CD8-positive, alpha-beta memory T cell (primary cell): ENCODE data around the gene PPFIA2. TPM values are rescaled to one million over a fixed set of nuclear protein-coding genes. Genes with fewer than 3 reads are reported as not detected.

Experiments
- CTCF ChIA-PET: fragments of 350-600 bp; sonication (Branson Sonifier 250); formaldehyde crosslinking; loops from one replicate; lab custom pipeline; 2021; ENCODE audit warnings: antibody characterized with exemption; lab: Charles Lee
- POLR2A ChIA-PET: fragments of 350-600 bp; sonication (Branson Sonifier 250); formaldehyde crosslinking; loops from one replicate; lab custom pipeline; 2021; ENCODE audit warnings: antibody characterized with exemption; lab: Charles Lee
- DNase-seq, 5 donors: peaks; one replicate each; pipeline versions ENCODE4 v3.0.0 to v3.0.0-alpha.2; 2020 to 2022; ENCODE audit warnings: mixed read lengths in 1 of 5
- H3K27ac ChIP-seq: one replicate; pipeline ENCODE4 v1.7.0; 2013; ENCODE audit warnings: low read depth, mild to moderate bottlenecking, low read length, moderate library complexity
- H3K27me3 ChIP-seq: 2 replicates; pipeline ENCODE4 v1.7.0; 2013; ENCODE audit warnings: low read length, mild to moderate bottlenecking; ENCODE audit not compliant: insufficient read depth, poor library complexity, severe bottlenecking
- H3K36me3 ChIP-seq: 2 replicates; pipeline ENCODE4 v1.7.0; 2013; ENCODE audit warnings: mild to moderate bottlenecking, low read length, moderate library complexity; ENCODE audit not compliant: insufficient read depth
- H3K4me1 ChIP-seq: 2 replicates; pipeline ENCODE4 v1.7.0; 2013; ENCODE audit warnings: mild to moderate bottlenecking, low read length, moderate library complexity; ENCODE audit not compliant: insufficient read depth
- H3K4me3 ChIP-seq: 2 replicates; pipeline ENCODE4 v1.7.0; 2013; ENCODE audit warnings: mild to moderate bottlenecking, low read length
- H3K9me3 ChIP-seq: 2 replicates; pipeline ENCODE4 v1.7.0; 2013; ENCODE audit warnings: mild to moderate bottlenecking, low read length
- H3K27ac Mint-ChIP-seq, 8 donors: one replicate each; pipeline ENCODE4 v1.8.0; 2020 to 2021; ENCODE audit warnings: mixed read lengths in 8 of 8, mild to moderate bottlenecking in 6 of 8, inconsistent platforms in 3 of 8, moderate library complexity in 3 of 8
- H3K27me3 Mint-ChIP-seq, 2 donors: one replicate each; pipeline ENCODE4 v1.8.0; 2020 to 2021; ENCODE audit warnings: mixed read lengths in 2 of 2, mild to moderate bottlenecking in 1 of 2, moderate library complexity in 1 of 2
- H3K36me3 Mint-ChIP-seq, 3 donors: one replicate each; pipeline ENCODE4 v1.8.0; 2020 to 2021; ENCODE audit warnings: mixed read lengths in 3 of 3, inconsistent platforms in 1 of 3, mild to moderate bottlenecking in 1 of 3
- H3K4me1 Mint-ChIP-seq, 3 donors: one replicate each; pipeline ENCODE4 v1.8.0; 2020 to 2021; ENCODE audit warnings: mixed read lengths in 3 of 3, inconsistent platforms in 1 of 3, mild to moderate bottlenecking in 1 of 3
- H3K4me3 Mint-ChIP-seq, 7 donors: one replicate each; pipeline ENCODE4 v1.8.0; 2020 to 2021; ENCODE audit warnings: mixed read lengths in 7 of 7, mild to moderate bottlenecking in 6 of 7, moderate library complexity in 4 of 7, inconsistent platforms in 2 of 7
- H3K9me3 Mint-ChIP-seq, 5 donors: one replicate each; pipeline ENCODE4 v1.8.0; 2020 to 2022; ENCODE audit warnings: mixed read lengths in 5 of 5, mild to moderate bottlenecking in 3 of 5, moderate library complexity in 2 of 5, inconsistent platforms in 1 of 5
- polyA plus RNA-seq: library from polyadenylated mRNA; unstranded; fragments of 300-500 nt; fragmentation: Illumina TruSeq; gene quantifications from one replicate; pipeline ENCODE4 v1.2.3, GENCODE V29; 2021
- total RNA-seq, 2 experiments: library from RNA; stranded (reverse); gene quantifications; one replicate each; pipeline ENCODE4 v1.2.3, GENCODE V29; 2021

The PPFIA2 gene
- total and polyA plus RNA-seq, 3 experiments from 2014 or later = not detected

GRCh38 chr12:81450920-81451739 lies 308.0 kb downstream of the PPFIA2 start:
- H3K4me1 Mint-ChIP-seq = no peaks in the 10 kb centered on the region
- H3K4me3 ChIP-seq = no peak overlapping the region
- H3K36me3 Mint-ChIP-seq = no peaks in the 10 kb centered on the region
- H3K27me3 Mint-ChIP-seq = no peaks in the 10 kb centered on the region
- H3K4me1 ChIP-seq = no peaks in the 10 kb centered on the region
- no peak for DNase-seq
- no peaks in the 10 kb centered on the region for H3K27me3 ChIP-seq
- H3K27ac Mint-ChIP-seq = no peak overlapping the region
- H3K27ac ChIP-seq = no peak overlapping the region
- ChIA-PET POLR2A (no interaction called here), CTCF (no interaction called here)
- no peak overlapping the region for H3K4me3 Mint-ChIP-seq
- H3K36me3 ChIP-seq = no peaks in the 10 kb centered on the region
- H3K9me3 ChIP-seq = no peaks in the 10 kb centered on the region
- H3K9me3 Mint-ChIP-seq = peaks cover 0 to 7% (median 0%) of the 10 kb centered on the region in 5 donors

GRCh38 chr12:81441629-81442028 lies 317.5 kb downstream of the PPFIA2 start:
- ChIA-PET POLR2A (no interaction called here), CTCF (no interaction called here)
- Histone ChIP-seq H3K9me3 (no peaks in the 10 kb centered on the region), H3K36me3 (no peaks in the 10 kb centered on the region), H3K27me3 (no peaks in the 10 kb centered on the region), H3K4me3 (no peak overlapping the region), H3K27ac (no peak overlapping the region), H3K4me1 (no peaks in the 10 kb centered on the region)
- Mint-ChIP-seq H3K27me3 (no peaks in the 10 kb centered on the region), H3K27ac (no peak overlapping the region), H3K9me3 (peaks cover 0 to 3% (median 0%) of the 10 kb centered on the region in 5 donors), H3K36me3 (no peaks in the 10 kb centered on the region), H3K4me1 (no peaks in the 10 kb centered on the region), H3K4me3 (no peak overlapping the region)
- no peak for DNase-seq

- H3K27me3 ChIP-seq = no peaks in the 10 kb centered on the region
- Mint-ChIP-seq H3K27me3 (no peaks in the 10 kb centered on the region), H3K9me3 (peaks cover 0 to 14% (median 0%) of the 10 kb centered on the region in 5 donors), H3K36me3 (no peaks in the 10 kb centered on the region), H3K27ac (no peak overlapping the region), H3K4me1 (no peaks in the 10 kb centered on the region), H3K4me3 (no peak overlapping the region)
- H3K4me3 ChIP-seq = no peak overlapping the region
- ChIA-PET POLR2A (no interaction called here), CTCF (no interaction called here)
- no peaks in the 10 kb centered on the region for H3K36me3 ChIP-seq
- H3K9me3 ChIP-seq = no peaks in the 10 kb centered on the region
- no peaks in the 10 kb centered on the region for H3K4me1 ChIP-seq
- H3K27ac ChIP-seq = no peak overlapping the region
- DNase-seq = no peak
These were observed 319.1 kb downstream of the PPFIA2 start for GRCh38 chr12:81440001-81440400.

GRCh38 chr12:81439344-81439743 lies 319.8 kb downstream of the PPFIA2 start:
- no peak for DNase-seq
- H3K4me1 ChIP-seq = no peaks in the 10 kb centered on the region
- H3K9me3 ChIP-seq = no peaks in the 10 kb centered on the region
- Mint-ChIP-seq H3K4me3 (no peak overlapping the region), H3K27me3 (no peaks in the 10 kb centered on the region), H3K9me3 (peaks cover 0 to 15% (median 0%) of the 10 kb centered on the region in 5 donors), H3K4me1 (no peaks in the 10 kb centered on the region), H3K27ac (no peak overlapping the region), H3K36me3 (no peaks in the 10 kb centered on the region)
- no peaks in the 10 kb centered on the region for H3K36me3 ChIP-seq
- no peak overlapping the region for H3K27ac ChIP-seq
- H3K27me3 ChIP-seq = no peaks in the 10 kb centered on the region
- CTCF ChIA-PET = no interaction called here
- POLR2A ChIA-PET = no interaction called here
- no peak overlapping the region for H3K4me3 ChIP-seq

- no peak overlapping the region for H3K27ac ChIP-seq
- no peaks in the 10 kb centered on the region for H3K4me1 ChIP-seq
- H3K4me3 ChIP-seq = no peak overlapping the region
- ChIA-PET CTCF (no interaction called here), POLR2A (no interaction called here)
- H3K4me1 Mint-ChIP-seq = no peaks in the 10 kb centered on the region
- H3K9me3 ChIP-seq = no peaks in the 10 kb centered on the region
- H3K27ac Mint-ChIP-seq = no peak overlapping the region
- H3K27me3 ChIP-seq = no peaks in the 10 kb centered on the region
- no peaks in the 10 kb centered on the region for H3K36me3 Mint-ChIP-seq
- DNase-seq = no peak
- H3K36me3 ChIP-seq = no peaks in the 10 kb centered on the region
- H3K27me3 Mint-ChIP-seq = no peaks in the 10 kb centered on the region
- no peak overlapping the region for H3K4me3 Mint-ChIP-seq
- peaks cover 0 to 38% (median 5%) of the 10 kb centered on the region in 5 donors for H3K9me3 Mint-ChIP-seq
These were observed 342.1 kb downstream of the PPFIA2 start for GRCh38 chr12:81417056-81417455.

GRCh38 chr12:81416571-81416970 lies 342.6 kb downstream of the PPFIA2 start:
- POLR2A ChIA-PET = no interaction called here
- no peaks in the 10 kb centered on the region for H3K4me1 ChIP-seq
- H3K27ac ChIP-seq = no peak overlapping the region
- Mint-ChIP-seq H3K4me3 (no peak overlapping the region), H3K27me3 (no peaks in the 10 kb centered on the region), H3K36me3 (no peaks in the 10 kb centered on the region), H3K27ac (no peak overlapping the region), H3K9me3 (peaks cover 0 to 39% (median 5%) of the 10 kb centered on the region in 5 donors), H3K4me1 (no peaks in the 10 kb centered on the region)
- no peaks in the 10 kb centered on the region for H3K36me3 ChIP-seq
- no peaks in the 10 kb centered on the region for H3K9me3 ChIP-seq
- H3K27me3 ChIP-seq = no peaks in the 10 kb centered on the region
- CTCF ChIA-PET = no interaction called here
- no peak overlapping the region for H3K4me3 ChIP-seq
- no peak for DNase-seq

GRCh38 chr12:81414441-81414840 lies 344.7 kb downstream of the PPFIA2 start:
- no peaks in the 10 kb centered on the region for H3K4me1 ChIP-seq
- no peak overlapping the region for H3K4me3 ChIP-seq
- no peak overlapping the region for H3K27ac ChIP-seq
- H3K4me3 Mint-ChIP-seq = no peak overlapping the region
- POLR2A ChIA-PET = no interaction called here
- H3K9me3 ChIP-seq = no peaks in the 10 kb centered on the region
- no peaks in the 10 kb centered on the region for H3K36me3 Mint-ChIP-seq
- H3K27me3 ChIP-seq = no peaks in the 10 kb centered on the region
- no peak for DNase-seq
- CTCF ChIA-PET = no interaction called here
- no peaks in the 10 kb centered on the region for H3K27me3 Mint-ChIP-seq
- no peaks in the 10 kb centered on the region for H3K36me3 ChIP-seq
- H3K27ac Mint-ChIP-seq = no peak overlapping the region
- H3K4me1 Mint-ChIP-seq = no peaks in the 10 kb centered on the region
- H3K9me3 Mint-ChIP-seq = peaks cover 0 to 33% (median 4%) of the 10 kb centered on the region in 5 donors

GRCh38 chr12:81412940-81413339 lies 346.2 kb downstream of the PPFIA2 start:
- Histone ChIP-seq H3K4me1 (no peaks in the 10 kb centered on the region), H3K27ac (no peak overlapping the region), H3K9me3 (no peaks in the 10 kb centered on the region), H3K4me3 (no peak overlapping the region), H3K36me3 (no peaks in the 10 kb centered on the region), H3K27me3 (no peaks in the 10 kb centered on the region)
- POLR2A ChIA-PET = no interaction called here
- DNase-seq = no peak
- H3K27me3 Mint-ChIP-seq = no peaks in the 10 kb centered on the region
- H3K9me3 Mint-ChIP-seq = peaks cover 0 to 36% (median 4%) of the 10 kb centered on the region in 5 donors
- no peaks in the 10 kb centered on the region for H3K4me1 Mint-ChIP-seq
- H3K4me3 Mint-ChIP-seq = no peak overlapping the region
- H3K27ac Mint-ChIP-seq = no peak overlapping the region
- CTCF ChIA-PET = no interaction called here
- H3K36me3 Mint-ChIP-seq = no peaks in the 10 kb centered on the region
